HepG2 (cell line): ENCODE measurements around the gene HIF1AN. TPM values are rescaled to one million over a fixed set of nuclear protein-coding genes. Genes with fewer than 3 reads are reported as not detected.

ENCODE experiments used
- CEBPB ChIP-seq: IDR thresholded peaks from 2 replicates; pipeline ENCODE4 v1.6.1; 2011; ENCODE audit warnings: low read depth, low read length, improper control_type of control experiment, borderline replicate concordance
- HMGXB4 ChIP-seq, 2 experiments: sonication (generic) in 1 of 2; formaldehyde crosslinking in 1 of 2; IDR thresholded peaks; 2 replicates each; pipeline versions ENCODE4 v1.4.0 to v1.6.1; 2018 to 2020; ENCODE audit warnings: missing genetic modification reagents in 2 of 2, borderline replicate concordance in 1 of 2, low read depth in 1 of 2, mild to moderate bottlenecking in 1 of 2, missing biosample characterization in 1 of 2
- KDM3A ChIP-seq: IDR thresholded peaks from 2 replicates; pipeline ENCODE4 v1.6.1; 2018; ENCODE audit warnings: low read depth, missing compliant biosample characterization
- KDM6A ChIP-seq: IDR thresholded peaks from 2 replicates; pipeline ENCODE4 v1.6.1; 2016; ENCODE audit warnings: low read depth
- MLLT10 ChIP-seq: sonication (generic); formaldehyde crosslinking; IDR thresholded peaks from 2 replicates; pipeline ENCODE4 v1.4.0; 2020; ENCODE audit warnings: missing genetic modification reagents
- RELA ChIP-seq: sonication (generic); formaldehyde crosslinking; IDR thresholded peaks from 2 replicates; pipeline ENCODE4 v1.4.0; 2020; ENCODE audit warnings: missing genetic modification reagents
- RFXANK ChIP-seq: IDR thresholded peaks from 2 replicates; pipeline ENCODE4 v1.6.1; 2016
- SCMH1 ChIP-seq: sonication (generic); formaldehyde crosslinking; IDR thresholded peaks from 2 replicates; pipeline ENCODE4 v1.9.0; 2021; ENCODE audit warnings: missing genetic modification reagents, mild to moderate bottlenecking, borderline replicate concordance
- SIX1 ChIP-seq: sonication (generic); formaldehyde crosslinking; IDR thresholded peaks from 2 replicates; pipeline ENCODE4 v1.4.0; 2020; ENCODE audit warnings: missing genetic modification reagents, borderline replicate concordance
- SMARCC2 ChIP-seq: fragments of 450-650 bp; IDR thresholded peaks from 2 replicates; pipeline ENCODE4 v1.6.1; 2017; ENCODE audit warnings: antibody characterized with exemption, mild to moderate bottlenecking
- TEAD3 ChIP-seq: optimal IDR thresholded peaks from 2 replicates; pipeline ENCODE3; 2016; ENCODE audit warnings: borderline replicate concordance
- ZNF326 ChIP-seq: sonication (generic); formaldehyde crosslinking; IDR thresholded peaks from 2 replicates; pipeline ENCODE4 v1.4.0; 2020; ENCODE audit warnings: missing genetic modification reagents, borderline replicate concordance
- ZNF652 ChIP-seq: IDR thresholded peaks from 2 replicates; pipeline ENCODE4 v1.6.1; 2016; ENCODE audit warnings: low read depth, borderline replicate concordance
- ZNF703 ChIP-seq: sonication (generic); formaldehyde crosslinking; IDR thresholded peaks from 2 replicates; pipeline ENCODE4 v1.5.1; 2020; ENCODE audit warnings: missing genetic modification reagents, mild to moderate bottlenecking, moderate library complexity, borderline replicate concordance
- ZNF740 ChIP-seq: sonication (generic); formaldehyde crosslinking; IDR thresholded peaks from 2 replicates; pipeline ENCODE4 v1.4.0; 2020; ENCODE audit warnings: missing genetic modification reagents
- ZNF75D ChIP-seq: sonication (generic); formaldehyde crosslinking; IDR thresholded peaks from 2 replicates; pipeline ENCODE4 v1.8.1; 2023; ENCODE audit warnings: missing genetic modification reagents, mild to moderate bottlenecking, borderline replicate concordance
- ZNF816 ChIP-seq: sonication (generic); formaldehyde crosslinking; IDR thresholded peaks from 2 replicates; pipeline ENCODE4 v1.8.0; 2022; ENCODE audit warnings: missing genetic modification reagents, mild to moderate bottlenecking, borderline replicate concordance
- ZNF878 ChIP-seq: sonication (generic); formaldehyde crosslinking; IDR thresholded peaks from 2 replicates; pipeline ENCODE4 v1.8.1; 2023; ENCODE audit warnings: mild to moderate bottlenecking, missing genetic modification reagents, moderate library complexity
- polyA plus RNA-seq, 8 experiments: library from polyadenylated mRNA; depleted of rRNA in 3 of 8; stranded (reverse) in 7 of 8; unstranded in 1 of 8; fragments of >200 nt; fragmentation: Illumina TruSeq in 4 of 8; extraction: Trizol in 4 of 8; gene quantifications; 2 replicates each; pipeline versions ENCODE4 v1.2.1 to v1.2.3, GENCODE V29; 2011 to 2016; ENCODE audit warnings: low read depth in 4 of 8, missing spikeins in 1 of 8, mixed read lengths in 1 of 8; ENCODE audit not compliant: insufficient read depth in 1 of 8
- total RNA-seq, 5 experiments: library from RNA; depleted of rRNA; stranded (reverse); fragments of >200 nt; fragmentation: Illumina TruSeq; extraction: Trizol; gene quantifications; 2 replicates each; pipeline ENCODE4 v1.2.3, GENCODE V29; 2016; ENCODE audit warnings: low read depth in 1 of 5
- TF ChIP-seq, protein P1 (sequence below): sonication (generic); formaldehyde crosslinking; IDR thresholded peaks from 2 replicates; pipeline ENCODE4 v1.4.0; 2020; ENCODE audit warnings: missing genetic modification reagents
- TF ChIP-seq, protein P2 (sequence below): sonication (generic); formaldehyde crosslinking; IDR thresholded peaks from 2 replicates; pipeline ENCODE4 v1.9.0; 2021; ENCODE audit warnings: missing genetic modification reagents, mild to moderate bottlenecking, borderline replicate concordance
- TF ChIP-seq, protein P3 (sequence below): sonication (generic); formaldehyde crosslinking; IDR thresholded peaks from 2 replicates; pipeline ENCODE4 v1.4.0; 2020; ENCODE audit warnings: mild to moderate bottlenecking, missing genetic modification reagents

The HIF1AN gene
- total and polyA plus RNA-seq, 2 of the 13 experiments (the other 11 are each of a cell fraction or from before 2014, with no cell fraction given) = 8.6 to 10.7 TPM

GRCh38 chr10:100529475-100530298, 6.1 kb upstream of the HIF1AN start, which contains the start of gene NDUFB8 (continued):
- TF ChIP-seq TEAD3 (CRISPR knock-in tag) (no peak), KDM3A (CRISPR knock-in tag) (no peak; the same call in 1 of the 2 replicates), ZNF878 (CRISPR knock-in tag) (no peak), RELA (CRISPR knock-in tag) (no peak), HMGXB4 (CRISPR knock-in tag; IDR thresholded peaks at IDR 0.05; ENCODE audit: borderline replicate concordance in 1 of 2, low read depth in 1 of 2) (no peak; a peak in 1 of 4 replicates), ZNF703 (CRISPR knock-in tag) (peak; percentile 39; the same call in 1 of the 2 replicates), ZNF326 (CRISPR knock-in tag) (no peak), MLLT10 (no peak), CEBPB (no peak), ZNF652 (CRISPR knock-in tag) (no peak), RFXANK (no peak), KDM6A (CRISPR knock-in tag) (no peak), ZNF816 (CRISPR knock-in tag) (no peak), SCMH1 (CRISPR knock-in tag) (no peak), SMARCC2 (no peak), ZNF740 (no peak), ZNF75D (CRISPR knock-in tag) (no peak), SIX1 (CRISPR knock-in tag) (no peak; the same call in 1 of the 2 replicates)
- TF ChIP-seq, protein P1, sequence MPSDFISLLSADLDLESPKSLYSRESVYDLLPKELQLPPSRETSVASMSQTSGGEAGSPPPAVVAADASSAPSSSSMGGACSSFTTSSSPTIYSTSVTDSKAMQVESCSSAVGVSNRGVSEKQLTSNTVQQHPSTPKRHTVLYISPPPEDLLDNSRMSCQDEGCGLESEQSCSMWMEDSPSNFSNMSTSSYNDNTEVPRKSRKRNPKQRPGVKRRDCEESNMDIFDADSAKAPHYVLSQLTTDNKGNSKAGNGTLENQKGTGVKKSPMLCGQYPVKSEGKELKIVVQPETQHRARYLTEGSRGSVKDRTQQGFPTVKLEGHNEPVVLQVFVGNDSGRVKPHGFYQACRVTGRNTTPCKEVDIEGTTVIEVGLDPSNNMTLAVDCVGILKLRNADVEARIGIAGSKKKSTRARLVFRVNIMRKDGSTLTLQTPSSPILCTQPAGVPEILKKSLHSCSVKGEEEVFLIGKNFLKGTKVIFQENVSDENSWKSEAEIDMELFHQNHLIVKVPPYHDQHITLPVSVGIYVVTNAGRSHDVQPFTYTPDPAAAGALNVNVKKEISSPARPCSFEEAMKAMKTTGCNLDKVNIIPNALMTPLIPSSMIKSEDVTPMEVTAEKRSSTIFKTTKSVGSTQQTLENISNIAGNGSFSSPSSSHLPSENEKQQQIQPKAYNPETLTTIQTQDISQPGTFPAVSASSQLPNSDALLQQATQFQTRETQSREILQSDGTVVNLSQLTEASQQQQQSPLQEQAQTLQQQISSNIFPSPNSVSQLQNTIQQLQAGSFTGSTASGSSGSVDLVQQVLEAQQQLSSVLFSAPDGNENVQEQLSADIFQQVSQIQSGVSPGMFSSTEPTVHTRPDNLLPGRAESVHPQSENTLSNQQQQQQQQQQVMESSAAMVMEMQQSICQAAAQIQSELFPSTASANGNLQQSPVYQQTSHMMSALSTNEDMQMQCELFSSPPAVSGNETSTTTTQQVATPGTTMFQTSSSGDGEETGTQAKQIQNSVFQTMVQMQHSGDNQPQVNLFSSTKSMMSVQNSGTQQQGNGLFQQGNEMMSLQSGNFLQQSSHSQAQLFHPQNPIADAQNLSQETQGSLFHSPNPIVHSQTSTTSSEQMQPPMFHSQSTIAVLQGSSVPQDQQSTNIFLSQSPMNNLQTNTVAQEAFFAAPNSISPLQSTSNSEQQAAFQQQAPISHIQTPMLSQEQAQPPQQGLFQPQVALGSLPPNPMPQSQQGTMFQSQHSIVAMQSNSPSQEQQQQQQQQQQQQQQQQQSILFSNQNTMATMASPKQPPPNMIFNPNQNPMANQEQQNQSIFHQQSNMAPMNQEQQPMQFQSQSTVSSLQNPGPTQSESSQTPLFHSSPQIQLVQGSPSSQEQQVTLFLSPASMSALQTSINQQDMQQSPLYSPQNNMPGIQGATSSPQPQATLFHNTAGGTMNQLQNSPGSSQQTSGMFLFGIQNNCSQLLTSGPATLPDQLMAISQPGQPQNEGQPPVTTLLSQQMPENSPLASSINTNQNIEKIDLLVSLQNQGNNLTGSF = no peak
- TF ChIP-seq, protein P2, sequence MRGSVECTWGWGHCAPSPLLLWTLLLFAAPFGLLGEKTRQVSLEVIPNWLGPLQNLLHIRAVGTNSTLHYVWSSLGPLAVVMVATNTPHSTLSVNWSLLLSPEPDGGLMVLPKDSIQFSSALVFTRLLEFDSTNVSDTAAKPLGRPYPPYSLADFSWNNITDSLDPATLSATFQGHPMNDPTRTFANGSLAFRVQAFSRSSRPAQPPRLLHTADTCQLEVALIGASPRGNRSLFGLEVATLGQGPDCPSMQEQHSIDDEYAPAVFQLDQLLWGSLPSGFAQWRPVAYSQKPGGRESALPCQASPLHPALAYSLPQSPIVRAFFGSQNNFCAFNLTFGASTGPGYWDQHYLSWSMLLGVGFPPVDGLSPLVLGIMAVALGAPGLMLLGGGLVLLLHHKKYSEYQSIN (CRISPR knock-in tag) = no peak
- TF ChIP-seq, protein P3, sequence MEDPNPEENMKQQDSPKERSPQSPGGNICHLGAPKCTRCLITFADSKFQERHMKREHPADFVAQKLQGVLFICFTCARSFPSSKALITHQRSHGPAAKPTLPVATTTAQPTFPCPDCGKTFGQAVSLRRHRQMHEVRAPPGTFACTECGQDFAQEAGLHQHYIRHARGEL (CRISPR knock-in tag) = no peak
